ENCODE measurements around the gene TRPM5.

The TRPM5 gene

DNA sequence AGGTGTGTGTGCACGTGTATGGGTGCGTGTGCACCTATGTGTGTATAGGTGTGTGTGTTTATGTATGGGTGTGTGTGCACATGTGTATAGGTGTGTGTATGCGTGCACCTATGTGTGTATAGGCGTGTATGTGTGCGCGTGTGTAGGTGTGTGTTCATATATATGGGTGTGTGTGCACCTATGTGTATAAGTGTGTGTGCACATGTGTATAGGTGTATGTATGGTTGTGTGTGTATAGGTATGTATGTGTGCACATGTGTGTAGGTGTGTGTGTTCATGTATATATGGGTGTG is 27.4 kb upstream of the TRPM5 start:
- Histone ChIP-seq H3K27me3 (replicated peaks; ENCODE audit: control insufficient read depth, insufficient read depth, low read length) (no peaks in the 10 kb centered on the region; the same call in 1 of the 2 replicates), H3K36me3 (ENCODE audit: control insufficient read depth, insufficient read depth, low read length) (no peaks in the 10 kb centered on the region), H3K4me3 (replicated peaks; ENCODE audit: low read depth, low read length) (no peak overlapping the region)
- TF ChIP-seq, protein P1, sequence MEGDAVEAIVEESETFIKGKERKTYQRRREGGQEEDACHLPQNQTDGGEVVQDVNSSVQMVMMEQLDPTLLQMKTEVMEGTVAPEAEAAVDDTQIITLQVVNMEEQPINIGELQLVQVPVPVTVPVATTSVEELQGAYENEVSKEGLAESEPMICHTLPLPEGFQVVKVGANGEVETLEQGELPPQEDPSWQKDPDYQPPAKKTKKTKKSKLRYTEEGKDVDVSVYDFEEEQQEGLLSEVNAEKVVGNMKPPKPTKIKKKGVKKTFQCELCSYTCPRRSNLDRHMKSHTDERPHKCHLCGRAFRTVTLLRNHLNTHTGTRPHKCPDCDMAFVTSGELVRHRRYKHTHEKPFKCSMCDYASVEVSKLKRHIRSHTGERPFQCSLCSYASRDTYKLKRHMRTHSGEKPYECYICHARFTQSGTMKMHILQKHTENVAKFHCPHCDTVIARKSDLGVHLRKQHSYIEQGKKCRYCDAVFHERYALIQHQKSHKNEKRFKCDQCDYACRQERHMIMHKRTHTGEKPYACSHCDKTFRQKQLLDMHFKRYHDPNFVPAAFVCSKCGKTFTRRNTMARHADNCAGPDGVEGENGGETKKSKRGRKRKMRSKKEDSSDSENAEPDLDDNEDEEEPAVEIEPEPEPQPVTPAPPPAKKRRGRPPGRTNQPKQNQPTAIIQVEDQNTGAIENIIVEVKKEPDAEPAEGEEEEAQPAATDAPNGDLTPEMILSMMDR (IDR thresholded peaks at IDR 0.05; ENCODE audit: insufficient read depth, low read length, poor library complexity, severe bottlenecking) = no peak
- no peak for DNase-seq (ENCODE audit: extremely low read depth, insufficient read length)

DNA sequence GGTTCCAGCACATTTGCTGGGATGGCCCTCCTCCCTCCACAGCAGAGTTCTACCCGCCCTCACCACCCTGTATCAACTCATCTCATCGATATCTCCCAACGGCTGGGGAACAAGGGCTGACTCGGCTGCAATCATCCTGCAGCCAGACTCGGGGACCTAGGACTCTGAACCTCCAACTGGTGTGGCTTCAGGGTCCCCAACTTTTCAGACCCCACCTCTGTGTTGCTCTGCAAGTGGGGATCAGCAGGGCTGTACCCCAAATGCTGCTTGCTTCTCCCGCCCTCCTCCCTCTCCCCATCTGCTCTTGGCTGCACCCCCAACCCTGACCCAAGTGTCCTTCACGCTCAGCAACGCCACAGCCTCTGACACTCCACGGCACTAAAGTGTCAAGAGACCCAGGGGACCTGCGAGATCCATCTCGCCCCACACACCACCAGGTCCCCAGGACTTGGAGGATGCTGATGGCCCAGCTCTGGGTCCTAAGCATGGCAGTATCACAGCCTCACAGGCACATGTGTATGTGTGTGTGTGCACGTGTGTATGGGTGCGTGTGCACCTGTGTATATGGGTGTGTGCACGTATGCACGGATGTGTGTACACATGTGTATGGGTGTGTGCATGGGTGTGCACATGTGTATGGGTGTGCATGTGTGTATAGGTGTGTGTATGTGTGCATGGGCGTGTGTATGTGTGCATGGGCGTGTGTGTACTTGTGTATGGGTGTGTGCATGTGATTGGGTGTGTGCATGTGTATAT is 26.9 kb upstream of the TRPM5 start:
- TF ChIP-seq, protein P1 (IDR thresholded peaks at IDR 0.05; ENCODE audit: insufficient read depth, low read length, poor library complexity, severe bottlenecking) = no peak
- H3K4me3 ChIP-seq (replicated peaks; ENCODE audit: low read depth, low read length) = no peak overlapping the region
- no peak for DNase-seq (ENCODE audit: extremely low read depth, insufficient read length)
- no peaks in the 10 kb centered on the region; the same call in 1 of the 2 replicates for H3K27me3 ChIP-seq (replicated peaks; ENCODE audit: control insufficient read depth, insufficient read depth, low read length)
- H3K36me3 ChIP-seq (ENCODE audit: control insufficient read depth, insufficient read depth, low read length) = no peaks in the 10 kb centered on the region

DNA sequence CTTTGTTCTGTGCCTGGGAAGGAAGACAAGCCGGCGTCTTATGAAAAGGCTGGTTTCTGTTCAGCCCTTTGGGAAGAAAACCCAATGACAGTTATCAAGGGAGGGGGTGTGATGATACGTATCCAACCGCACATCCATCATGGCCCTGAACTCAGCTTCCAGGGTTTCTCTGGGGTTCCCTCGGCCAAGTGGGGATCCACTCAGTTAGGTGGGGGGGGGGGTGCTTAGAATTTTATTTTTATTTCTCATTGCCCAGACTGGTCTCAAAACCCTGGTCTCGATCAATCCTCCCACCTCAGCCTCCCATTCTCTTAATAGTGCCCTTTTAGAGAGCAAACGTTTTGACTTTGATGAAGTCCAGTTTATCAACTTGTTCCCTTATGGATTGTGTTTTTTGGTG is 26.2 kb upstream of the TRPM5 start:
- DNase-seq (ENCODE audit: extremely low read depth, insufficient read length) = no peak
- Histone ChIP-seq H3K27me3 (replicated peaks; ENCODE audit: control insufficient read depth, insufficient read depth, low read length) (no peaks in the 10 kb centered on the region; the same call in 1 of the 2 replicates), H3K36me3 (ENCODE audit: control insufficient read depth, insufficient read depth, low read length) (no peaks in the 10 kb centered on the region), H3K4me3 (replicated peaks; ENCODE audit: low read depth, low read length) (no peak overlapping the region)
- TF ChIP-seq, protein P1 (IDR thresholded peaks at IDR 0.05; ENCODE audit: insufficient read depth, low read length, poor library complexity, severe bottlenecking) = no peak

DNA sequence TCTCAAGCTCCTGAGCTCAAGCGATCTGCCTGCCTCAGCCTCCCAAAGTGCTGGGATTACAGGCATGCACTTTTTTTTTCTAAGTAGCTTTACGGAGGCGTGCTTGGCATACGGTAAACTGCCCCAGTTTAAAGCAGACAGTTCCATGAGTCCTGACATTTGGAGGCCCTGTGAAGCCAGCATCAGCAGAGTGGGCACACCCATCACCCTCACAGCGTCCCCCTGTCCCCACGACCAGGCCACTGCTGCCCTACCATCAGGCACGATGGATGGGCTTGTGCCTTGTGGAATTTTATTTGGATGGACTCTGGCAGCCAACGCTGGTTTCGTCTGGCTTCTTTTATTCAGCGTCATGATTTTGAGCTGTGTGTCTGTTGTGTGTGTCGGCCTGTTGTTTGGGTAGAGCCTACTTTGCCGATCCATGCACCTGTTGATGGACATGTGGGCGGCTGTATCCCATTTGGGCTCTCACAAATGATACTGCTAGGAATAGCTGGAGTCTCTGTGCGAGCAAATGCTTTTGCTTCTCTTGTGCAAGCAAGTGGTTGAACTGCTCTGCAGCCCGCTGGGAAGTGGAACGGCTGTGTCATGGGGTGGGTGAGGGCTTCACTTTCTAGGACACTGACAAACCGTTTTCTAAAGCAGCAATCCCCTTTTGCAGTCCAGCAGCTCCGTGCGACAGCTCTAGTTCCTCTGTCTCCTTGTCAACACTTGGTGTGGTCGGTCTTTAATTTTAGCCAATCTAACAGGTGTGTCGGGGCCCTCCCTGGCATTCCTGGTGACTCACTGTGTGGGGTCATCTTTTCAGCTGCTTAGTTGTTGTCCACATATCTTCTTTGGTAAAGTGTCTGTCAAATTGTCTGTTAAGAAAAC is 24.3 kb upstream of the TRPM5 start:
- Histone ChIP-seq H3K4me3 (replicated peaks; ENCODE audit: low read depth, low read length) (no peak overlapping the region), H3K27me3 (replicated peaks; ENCODE audit: control insufficient read depth, insufficient read depth, low read length) (no peaks in the 10 kb centered on the region; the same call in 1 of the 2 replicates), H3K36me3 (ENCODE audit: control insufficient read depth, insufficient read depth, low read length) (no peaks in the 10 kb centered on the region)
- no peak for DNase-seq (ENCODE audit: extremely low read depth, insufficient read length)
- TF ChIP-seq, protein P1 (IDR thresholded peaks at IDR 0.05; ENCODE audit: insufficient read depth, low read length, poor library complexity, severe bottlenecking) = no peak

DNA sequence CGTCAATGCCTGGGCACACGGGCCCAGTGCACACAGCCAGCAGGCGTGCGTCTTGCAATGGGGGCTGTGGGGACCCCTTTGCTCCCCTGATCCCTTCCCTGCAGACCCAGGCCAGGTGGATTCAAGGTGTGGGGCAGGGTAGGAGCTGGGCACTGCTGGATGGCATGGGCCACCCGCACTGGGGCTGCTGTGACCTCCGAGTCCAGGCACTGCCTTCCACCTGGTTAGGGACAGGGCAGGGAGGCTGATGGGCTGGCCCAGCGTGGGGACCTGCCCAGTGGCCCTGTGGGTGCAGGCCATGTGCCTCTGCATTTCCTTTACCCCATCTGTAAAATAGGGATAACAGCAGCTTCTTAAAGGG is 23.4 kb upstream of the TRPM5 start:
- Histone ChIP-seq H3K4me3 (replicated peaks; ENCODE audit: low read depth, low read length) (no peak overlapping the region), H3K36me3 (ENCODE audit: control insufficient read depth, insufficient read depth, low read length) (no peaks in the 10 kb centered on the region), H3K27me3 (replicated peaks; ENCODE audit: control insufficient read depth, insufficient read depth, low read length) (no peaks in the 10 kb centered on the region; the same call in 1 of the 2 replicates)
- DNase-seq (ENCODE audit: extremely low read depth, insufficient read length) = no peak
- TF ChIP-seq, protein P1 (IDR thresholded peaks at IDR 0.05; ENCODE audit: insufficient read depth, low read length, poor library complexity, severe bottlenecking) = no peak

Measured in GM06990 (cell line).